ENCODE measurements around the gene PLCB1.

PLCB1 gene

DNA sequence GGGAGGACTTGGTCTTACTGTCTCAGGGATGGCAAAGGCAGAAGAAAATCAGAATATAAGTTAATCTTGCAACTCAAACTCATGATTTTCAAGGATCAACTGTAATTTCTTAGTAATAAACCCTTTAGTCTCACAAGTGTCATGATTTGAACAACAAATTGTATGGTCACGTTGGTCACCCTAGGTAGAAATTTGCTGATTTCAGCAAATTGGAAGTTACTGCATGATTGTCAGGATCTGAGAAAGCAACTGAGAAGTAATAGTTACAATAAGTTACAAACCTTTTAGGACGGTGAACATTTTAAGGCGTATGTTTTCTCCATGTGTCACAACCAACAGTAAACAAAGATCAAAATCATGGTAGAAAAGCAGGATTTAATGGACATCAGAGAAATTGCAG, 375.2 kb downstream of the PLCB1 start:
- DNase-seq (ENCODE audit: low read depth): no peak

DNA sequence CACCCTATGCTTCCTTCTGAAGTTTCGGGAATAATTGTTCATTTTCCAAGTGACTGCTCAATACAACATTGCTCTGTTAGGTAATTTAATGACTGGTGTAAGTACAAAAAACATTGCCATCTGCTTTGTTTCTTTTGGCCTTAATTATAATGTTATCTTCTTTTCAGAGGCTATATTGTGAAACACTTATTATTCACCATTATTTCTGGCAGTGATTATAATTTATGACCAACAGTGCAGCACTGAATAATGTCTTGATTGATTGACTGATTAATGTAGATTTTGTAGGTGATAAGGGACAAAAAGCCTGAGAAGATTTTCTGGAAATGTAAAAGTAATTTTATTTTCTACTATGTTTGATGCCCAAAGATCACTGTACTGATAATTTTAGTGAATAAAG, 377.7 kb downstream of the PLCB1 start:
- DNase-seq (ENCODE audit: low read depth): peak; percentile 18

DNA sequence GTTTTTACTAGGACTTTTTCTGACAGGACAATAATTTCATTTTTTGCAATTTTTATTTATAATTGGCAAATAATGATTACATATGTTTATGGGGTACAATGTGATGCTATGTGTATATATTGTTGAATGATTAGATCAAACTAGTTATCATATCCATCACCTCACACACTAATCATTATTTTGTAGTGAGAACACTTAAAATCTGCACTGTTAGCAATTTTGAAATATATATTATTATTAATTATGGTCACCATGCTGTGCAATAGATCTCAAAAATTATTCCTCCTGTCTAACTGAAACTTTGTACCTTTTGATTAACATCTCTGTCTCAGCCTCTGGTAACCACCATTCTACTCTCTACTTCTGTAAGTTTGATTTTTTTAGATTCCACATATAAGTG, 378.7 kb downstream of the PLCB1 start:
- no peak for DNase-seq (ENCODE audit: low read depth)

DNA sequence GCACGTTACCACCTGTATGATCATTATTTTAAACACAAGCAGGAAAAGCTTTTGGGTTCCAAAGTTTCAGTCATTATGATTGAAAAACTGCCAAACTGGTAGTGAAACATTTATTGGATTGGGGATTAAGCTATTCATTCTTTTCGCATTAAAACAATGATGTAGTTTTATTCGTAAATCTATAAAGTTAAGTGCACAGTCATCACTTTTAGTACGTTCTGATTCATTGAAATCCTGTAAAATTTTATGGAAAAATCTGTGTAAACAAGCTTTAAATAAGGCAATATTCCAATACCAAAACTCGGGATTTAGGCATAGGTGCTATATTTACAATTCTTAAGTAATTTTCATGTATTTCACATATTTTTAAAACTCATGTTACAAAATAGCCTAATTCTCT, 379.9 kb downstream of the PLCB1 start:
- DNase-seq (ENCODE audit: low read depth): no peak

DNA sequence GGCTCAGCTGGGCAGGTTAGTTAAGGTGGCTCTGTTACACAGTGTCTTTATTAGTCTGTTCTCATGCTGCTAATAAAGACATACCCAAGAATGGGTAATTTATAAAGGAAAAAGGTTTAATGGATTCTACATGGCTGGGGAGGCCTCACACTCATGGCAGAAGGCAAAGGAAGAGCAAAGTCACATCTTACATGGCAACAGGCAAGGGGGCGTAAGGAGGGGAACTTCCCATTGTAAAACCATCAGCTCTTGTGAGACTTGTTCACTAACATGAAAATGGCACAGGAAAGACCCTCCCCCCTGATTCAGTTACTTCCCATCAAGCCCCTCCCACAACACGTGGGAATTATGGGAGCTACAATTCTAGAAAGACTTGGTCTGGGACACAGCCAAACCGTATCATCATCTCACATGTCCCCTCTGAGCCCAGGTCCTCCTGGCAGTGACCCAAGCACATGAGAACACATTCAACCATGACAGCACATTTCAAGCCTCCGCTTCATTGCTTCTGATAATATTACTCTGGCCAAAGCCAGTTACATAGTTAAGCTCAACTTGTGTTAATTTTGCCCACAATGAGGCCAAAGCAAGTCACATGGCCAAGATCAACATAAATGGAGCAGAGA, 383.9 kb downstream of the PLCB1 start:
- DNase-seq (ENCODE audit: low read depth): no peak

DNA sequence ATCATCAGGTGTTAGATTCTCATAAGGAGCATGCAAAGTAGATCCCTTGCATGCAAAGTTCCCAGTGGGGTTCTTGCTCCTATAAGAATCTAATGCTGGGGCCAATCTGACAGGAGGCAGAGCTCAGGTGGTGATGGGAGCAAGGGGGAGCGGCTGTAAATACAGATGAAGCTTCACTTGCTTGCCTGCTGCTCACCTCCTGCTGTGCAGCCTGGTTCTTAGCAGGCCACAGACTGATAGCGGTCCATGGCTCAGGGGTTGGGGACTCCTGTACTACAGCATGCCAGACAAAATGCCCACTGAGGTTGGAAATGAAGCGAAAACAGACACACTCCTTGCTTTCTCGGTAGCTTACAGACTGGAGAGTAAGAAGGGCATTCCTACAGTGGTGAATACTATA, 386.8 kb downstream of the PLCB1 start:
- DNase-seq (ENCODE audit: low read depth): no peak

DNA sequence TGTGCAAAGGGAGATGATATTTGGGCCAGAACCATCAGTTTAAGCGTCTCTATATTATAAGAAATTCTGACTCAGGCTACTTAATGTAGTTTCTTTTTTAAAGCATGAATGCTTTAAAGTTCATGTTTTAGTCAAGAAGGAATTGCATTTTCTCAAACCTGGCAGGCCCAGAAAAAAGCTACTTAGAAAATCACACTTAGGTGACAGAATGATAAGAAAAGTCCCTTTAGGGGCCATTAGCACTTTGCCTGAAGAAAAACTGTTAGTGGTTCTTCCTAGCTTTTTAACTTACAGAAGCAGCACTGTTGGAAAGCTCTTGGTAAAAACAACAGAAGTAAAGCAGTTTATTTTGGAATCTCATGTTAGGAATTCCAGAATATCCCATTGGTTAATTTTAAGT, 387.8 kb downstream of the PLCB1 start:
- no peak for DNase-seq (ENCODE audit: low read depth)

DNA sequence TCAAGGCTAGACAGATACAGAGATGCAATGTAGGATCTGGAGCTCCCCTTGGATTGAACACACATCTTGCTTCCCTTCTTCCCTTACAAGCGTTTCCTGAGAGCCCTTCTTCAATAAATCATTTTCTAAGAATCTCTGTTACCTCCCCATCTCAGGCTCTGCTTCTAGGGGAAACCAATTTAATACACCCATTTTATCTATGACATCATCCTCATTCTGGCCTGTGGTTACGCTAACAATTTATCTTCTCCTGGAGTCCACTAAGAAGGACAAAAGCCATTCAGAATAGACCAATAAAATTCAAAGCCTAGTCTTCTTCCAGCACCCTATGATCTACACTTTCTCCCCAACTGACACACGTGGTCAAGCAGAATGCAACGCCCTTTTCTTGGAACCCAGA, 390.1 kb downstream of the PLCB1 start:
- DNase-seq (ENCODE audit: low read depth): no peak

DNA sequence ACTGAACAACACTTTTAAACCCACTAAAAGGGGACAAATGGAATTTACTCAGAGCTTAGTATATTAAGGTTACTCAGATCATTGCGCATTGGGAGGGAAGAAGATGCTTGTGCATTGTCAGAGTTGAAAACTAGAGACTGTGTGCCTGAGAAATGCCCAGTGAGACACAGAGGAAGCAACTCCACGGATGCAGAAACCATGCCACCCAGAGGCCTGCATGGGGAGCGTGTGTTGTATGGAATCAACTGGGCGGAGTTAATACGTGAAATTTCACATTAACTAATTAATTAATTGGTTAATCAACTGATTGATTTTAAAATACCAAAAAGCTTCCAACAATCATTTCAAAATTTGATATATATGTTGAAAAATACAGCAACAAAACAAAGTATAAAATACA, 391.6 kb downstream of the PLCB1 start:
- DNase-seq (ENCODE audit: low read depth): peak; percentile 35

DNA sequence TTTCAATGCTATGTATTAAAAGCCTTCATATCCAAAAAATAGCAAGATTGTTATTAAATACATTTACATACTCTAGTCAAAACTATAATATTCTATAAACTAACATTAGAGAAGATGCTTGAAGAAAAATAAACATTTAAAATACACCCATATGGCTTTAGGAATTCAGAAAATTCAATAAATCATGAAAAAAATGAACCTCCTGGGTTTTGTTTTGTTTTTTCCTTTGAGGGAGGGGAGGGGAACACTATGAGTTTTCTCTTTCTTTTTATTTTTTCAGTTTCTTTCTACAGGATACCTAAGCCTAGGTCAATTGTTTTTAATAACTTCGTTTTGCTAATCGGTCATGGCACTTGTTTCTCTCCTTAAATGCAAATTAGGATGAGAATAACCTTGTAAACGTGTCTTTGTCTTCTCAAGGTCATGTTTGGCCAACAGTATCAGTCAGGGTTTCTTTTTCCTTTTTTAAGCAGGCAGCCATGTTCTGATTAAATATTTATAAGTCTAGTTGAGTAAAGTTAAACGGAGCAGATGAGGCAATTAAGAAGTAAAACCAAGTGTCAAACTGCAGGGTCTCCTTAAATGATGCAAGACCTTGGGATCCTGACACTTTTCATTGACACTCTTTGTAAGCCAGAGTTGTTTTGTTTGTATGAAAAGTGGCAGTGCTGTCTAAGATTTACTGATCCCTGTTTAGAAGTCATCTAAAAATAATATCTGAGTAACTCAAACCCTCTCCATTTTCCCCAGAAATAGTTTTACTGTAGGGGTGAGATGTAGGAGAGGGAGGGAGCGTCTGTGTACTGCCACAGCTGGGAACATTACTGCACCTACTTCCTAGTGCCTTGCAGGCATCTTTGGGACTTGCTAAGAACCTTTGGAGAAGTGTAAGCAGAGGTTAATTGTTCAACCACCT, 392.3 kb downstream of the PLCB1 start:
- no peak for DNase-seq (ENCODE audit: low read depth)

DNA sequence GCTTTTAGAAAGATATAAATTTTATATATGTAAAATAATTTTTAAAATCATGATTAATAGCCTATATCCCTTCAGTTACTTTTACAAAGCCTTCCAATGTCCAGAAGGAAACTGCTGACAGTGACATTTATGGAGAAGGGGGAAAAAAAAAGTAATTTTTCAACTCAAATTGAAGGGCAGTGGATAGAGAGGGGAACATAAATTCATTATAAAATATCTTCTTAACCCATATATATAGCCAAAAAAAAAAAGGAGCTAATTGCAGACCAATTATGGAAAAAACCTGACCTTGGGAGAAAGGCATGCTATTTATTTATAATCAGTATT, 392.9 kb downstream of the PLCB1 start:
- no peak for DNase-seq (ENCODE audit: low read depth)

DNA sequence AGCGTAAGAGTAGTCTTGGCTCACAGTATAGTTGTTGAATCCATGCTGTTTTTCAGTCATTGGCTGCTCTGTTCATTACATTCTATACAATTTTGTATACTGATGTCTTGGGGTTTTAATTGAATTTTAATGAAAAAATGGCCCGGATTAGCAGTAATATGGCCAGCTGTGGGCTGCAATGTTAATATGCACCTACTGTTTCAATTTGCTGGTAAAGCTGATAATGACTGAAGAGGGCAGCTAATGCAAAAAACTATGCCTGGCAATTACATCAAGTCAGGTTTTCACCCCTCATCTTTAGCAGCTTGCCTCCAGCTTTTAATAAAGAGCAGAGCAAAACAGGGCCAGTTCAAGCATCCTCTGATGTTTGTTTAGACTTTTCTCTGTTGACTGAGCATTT, 394.5 kb downstream of the PLCB1 start:
- DNase-seq (ENCODE audit: low read depth): no peak

DNA sequence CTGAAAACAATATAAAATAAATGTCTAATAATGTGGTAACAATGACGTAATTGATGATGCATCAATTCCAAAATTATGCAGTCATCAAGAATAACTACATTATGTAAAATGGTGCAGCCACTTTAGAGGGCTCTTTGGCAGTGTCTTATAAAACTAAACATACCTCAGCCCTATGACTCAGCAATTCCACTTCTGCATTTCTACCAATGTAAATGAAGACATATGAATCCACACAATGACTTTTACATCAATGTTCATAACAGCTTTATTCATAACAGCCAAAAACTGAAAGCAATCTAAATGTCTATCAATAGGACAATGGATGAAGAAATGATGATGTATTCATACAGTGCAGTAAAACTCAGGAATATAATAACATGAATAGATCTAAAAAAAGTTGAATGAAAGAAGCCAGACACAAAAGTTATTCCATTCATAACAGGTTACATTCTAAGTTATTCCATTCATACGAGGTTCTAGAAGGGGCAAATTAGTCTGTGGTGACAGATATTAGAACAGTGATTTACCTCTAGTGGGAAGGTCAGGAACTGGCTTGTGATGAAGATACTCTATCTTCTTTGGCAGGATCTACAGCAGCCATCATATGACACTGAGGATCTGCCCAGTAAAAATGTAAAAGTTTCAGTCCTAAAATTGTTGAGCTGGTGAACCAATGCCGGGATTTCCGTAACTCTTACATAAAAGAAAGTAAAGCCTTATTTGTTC, 396.1 kb downstream of the PLCB1 start:
- peak; percentile 90 for DNase-seq (ENCODE audit: low read depth)

DNA sequence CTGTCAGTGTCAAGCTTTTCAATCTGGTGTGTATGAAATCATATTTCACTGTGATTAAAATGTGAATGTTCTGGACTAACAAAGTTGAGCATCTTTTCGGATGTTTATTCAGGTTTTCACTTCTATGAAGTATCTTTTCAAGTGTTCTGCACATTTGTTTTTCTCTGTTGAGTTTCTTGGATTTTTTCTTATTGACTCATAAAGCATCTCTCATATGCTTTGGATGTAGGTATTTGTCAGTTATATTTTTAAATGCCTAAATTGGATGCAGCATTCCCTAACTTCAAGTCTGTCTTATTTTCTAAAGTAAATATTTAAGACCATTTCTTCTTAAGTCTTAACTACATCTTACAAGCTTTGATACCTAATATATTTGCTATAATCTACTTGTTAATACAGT, 398.0 kb downstream of the PLCB1 start:
- DNase-seq (ENCODE audit: low read depth): peak; percentile 8

DNA sequence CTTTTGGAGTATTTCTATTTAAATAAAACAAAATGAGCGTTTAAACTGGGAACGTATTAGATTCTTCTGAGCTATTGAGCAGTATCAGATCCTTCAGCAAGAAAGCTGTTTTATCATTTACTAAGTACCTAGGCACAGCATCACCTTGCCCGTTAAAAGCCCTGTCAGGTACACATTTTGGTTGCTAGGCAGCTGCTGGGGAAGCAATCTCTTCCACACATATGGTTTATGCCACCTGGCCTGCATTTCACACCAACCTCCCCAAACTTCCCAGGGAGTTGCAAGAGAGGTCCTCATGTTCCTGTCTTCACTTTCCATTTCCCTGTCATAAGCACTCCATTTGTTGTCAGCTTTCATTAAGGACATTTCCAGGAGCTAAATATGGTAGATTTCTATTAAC, 400.1 kb downstream of the PLCB1 start:
- DNase-seq (ENCODE audit: low read depth): no peak

DNA sequence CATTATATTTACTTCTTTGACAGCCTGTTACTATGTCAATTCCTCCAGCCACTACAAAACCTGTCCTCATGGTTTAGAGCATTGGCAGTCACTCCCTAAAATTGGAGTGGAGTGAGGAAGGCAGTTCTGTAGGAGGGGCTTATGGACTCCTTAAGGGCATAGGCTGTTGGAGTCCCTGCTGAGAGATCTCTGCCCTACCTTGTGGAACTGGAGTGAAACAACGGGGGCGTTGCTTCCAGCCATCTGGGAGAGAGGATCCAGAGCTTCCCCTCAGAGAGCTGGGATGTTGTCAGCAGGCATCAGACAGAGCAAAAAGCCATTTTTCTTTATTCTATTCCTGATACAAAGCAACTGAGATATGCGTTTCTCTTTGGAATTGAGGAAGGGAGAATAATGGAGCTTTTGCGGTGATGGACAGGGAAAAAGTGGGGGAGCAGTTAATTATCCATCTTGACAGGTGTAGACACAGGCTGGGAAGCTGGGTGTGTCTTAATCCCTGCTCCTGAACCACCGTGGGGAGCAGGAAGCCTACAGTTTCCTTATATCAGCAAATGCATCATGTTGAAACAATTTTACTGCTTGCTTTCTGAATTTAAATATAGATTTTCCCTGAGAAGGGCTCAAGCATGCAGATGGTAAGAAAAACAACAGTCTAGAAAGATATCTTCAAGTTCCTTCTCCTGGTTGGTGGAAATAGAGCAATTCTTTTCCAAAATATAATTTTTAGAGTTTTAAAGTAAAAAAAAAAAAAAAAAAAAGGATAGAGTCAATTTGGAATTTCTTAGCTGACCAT, 402.5 kb downstream of the PLCB1 start:
- DNase-seq (ENCODE audit: low read depth): no peak

DNA sequence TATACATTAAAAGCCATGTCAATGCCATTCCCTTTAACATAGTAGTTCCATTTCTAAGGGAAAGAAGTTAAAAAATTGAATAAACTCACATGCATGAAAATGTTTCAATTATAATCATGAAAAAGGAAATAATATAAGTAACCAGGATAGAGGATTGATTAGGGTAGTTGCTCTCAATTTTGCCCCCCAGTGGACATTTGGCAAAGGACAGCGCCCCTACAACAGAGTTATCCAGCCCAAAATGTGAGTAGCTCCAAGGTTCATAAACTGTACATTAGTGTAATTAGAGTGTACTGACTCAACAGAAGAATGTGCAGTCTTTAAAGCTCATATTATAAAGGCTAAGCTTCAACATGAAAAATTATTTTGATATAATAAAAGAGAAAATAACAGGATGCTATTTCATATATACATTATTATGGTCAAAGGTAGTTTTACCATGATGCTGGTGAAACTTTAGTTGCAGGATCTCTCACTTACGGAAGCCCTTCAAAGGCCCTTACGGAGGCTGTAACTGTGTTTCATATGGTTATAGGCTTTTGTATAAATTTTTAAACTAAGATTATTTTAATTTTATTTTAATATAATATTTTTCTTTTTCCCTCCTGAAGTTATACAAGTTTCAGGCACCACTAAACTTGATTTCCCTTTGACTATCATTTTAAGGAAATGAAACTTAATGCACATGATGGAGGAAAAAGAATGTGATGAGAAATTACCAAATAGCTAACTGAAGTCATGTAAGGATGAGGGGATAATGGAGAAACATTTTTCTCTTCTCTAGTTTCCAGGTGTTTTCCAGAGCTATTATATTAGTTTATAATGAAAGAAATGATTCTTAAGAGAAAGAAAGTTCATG, 403.6 kb downstream of the PLCB1 start:
- no peak for DNase-seq (ENCODE audit: low read depth)

DNA sequence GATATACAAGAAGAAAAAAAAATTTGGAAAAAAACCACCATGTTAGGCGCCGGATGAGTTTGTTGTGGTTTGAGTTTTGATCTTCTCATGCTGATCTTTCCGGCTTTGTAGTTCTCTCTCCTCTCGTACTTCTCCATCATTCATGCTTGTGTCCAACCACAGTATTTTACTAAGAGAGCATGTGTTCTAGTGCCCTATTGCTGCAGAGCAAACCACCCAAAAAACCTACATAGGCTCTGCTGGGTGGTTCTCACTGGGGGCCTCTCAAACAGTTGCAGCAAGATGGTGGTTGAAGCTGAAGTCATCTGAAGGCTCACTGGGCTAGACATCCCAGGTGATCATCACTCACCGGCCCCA, 404.2 kb downstream of the PLCB1 start:
- no peak for DNase-seq (ENCODE audit: low read depth)

DNA sequence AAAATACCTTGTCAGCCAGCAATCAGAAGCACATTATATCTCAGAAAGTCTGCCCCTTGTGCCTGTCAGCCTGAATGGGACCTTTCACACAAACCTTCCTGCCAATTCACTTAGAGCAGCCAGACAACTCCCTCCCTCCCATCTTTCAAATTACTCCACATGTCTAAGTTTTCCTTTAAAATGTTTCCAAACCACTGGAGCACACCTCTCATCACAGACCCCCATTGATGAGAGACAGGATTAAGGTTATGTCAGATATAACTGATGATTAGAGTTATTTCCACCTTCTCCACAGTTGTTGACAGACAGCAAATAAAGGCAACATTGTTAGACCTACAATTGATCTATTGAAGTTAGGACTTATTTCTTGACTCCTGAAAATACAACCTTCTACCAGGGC, 408.4 kb downstream of the PLCB1 start:
- no peak for DNase-seq (ENCODE audit: low read depth)

DNA sequence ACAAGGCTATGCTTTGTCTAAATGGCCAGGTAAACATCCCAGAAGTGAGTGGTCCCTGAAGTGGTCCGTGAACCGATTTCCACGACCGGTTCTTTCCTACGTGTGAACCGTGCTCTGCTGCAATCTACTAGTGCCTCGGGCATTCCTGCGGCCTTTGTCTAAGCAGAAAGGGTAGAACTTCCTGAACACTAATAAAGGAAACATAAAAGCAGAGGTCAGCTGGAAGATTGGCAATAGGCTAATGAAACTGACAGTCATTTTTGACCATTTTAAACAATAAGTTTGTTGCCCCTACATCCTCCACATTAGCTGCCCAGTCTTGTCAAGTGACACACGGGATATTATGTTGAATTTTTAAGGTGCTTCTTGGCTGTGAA, 410.0 kb downstream of the PLCB1 start:
- DNase-seq (ENCODE audit: low read depth): no peak

DNA sequence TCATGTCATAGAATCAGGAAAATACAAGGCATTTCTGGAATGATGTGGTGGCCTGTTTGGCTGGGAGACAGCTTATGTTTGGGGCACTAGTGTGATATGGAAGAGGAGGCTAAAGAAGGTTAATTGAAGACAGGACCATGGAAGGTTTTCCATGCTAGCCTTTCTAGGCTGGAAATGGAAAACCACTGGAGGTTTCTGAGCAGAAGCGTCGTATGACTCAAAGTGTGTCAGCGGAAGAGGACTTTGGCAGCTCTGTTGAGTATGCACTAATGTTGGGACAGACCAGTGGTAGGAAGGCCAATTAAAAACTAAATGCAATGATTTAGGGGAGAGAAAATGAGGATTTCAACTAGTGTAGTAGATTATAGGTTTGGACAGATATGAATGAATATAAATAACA, 413.1 kb downstream of the PLCB1 start:
- DNase-seq (ENCODE audit: low read depth): no peak
